Activated CD4-positive, alpha-beta T cell treated with anti-CD3 and anti-CD28 coated beads for 1 hour (primary cell): ENCODE results near the gene TWIST2.

Experiments used
- DNase-seq: peaks from one replicate; pipeline ENCODE4 v3.0.0-alpha.2; 2020

The TWIST2 gene

DNA sequence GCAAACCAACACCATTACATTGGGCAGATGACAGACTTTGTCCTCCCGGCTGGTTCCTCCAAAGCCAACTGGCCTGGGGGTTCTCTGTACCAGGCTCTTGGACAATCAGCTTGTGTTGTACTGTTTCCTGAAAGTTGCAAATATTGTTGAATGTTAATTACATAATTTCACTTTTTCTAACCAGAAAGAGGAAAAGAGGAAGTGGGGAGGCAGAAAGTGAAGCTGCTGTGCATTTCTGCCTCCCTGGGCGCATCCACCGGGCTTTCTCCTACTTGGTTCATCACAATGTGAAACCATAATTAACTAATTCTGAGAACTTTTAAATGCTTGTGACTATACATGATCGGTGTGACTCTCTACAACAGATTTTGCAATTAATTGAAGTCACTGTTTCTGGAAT, 10.1 kb downstream of the TWIST2 start:
- DNase-seq: no peak

- no peak for DNase-seq
Measured at GRCh38 chr2:238859636-238860347, 11.9 kb downstream of the TWIST2 start.

DNA sequence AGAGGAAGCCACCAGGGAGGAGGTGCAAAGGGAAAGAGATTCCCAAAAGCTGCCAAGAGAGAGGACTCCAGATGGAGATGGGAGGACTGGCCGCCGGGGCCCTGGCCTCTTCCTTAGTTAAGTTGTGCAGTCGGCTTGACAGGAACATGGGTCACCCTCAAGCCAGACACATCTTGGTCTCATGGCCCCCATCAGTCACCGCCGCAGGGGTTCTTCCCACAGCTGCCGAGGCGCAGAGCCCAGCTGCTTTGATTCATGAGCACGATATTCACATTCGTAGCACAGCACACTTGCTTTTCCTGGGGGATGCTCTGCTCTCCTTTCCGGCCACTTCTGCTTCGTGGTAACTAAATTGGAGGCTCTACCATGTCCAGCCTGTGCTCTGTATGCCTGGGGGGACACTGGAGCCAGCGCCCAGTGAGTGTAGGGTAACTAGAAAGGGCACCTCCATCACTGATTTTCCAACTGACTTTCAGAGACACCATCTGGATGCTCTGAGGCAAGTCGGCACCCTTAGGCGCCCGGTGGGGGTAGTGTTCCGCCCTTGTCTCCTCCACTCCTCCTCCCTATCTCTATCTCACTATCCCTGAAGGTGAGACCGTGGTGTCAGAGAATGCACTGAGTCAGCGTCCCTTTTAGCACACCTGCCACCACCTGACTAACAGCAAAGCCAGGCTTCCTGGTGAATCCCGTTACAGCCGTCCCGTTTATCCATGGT, 13.3 kb downstream of the TWIST2 start:
- DNase-seq: no peak

DNA sequence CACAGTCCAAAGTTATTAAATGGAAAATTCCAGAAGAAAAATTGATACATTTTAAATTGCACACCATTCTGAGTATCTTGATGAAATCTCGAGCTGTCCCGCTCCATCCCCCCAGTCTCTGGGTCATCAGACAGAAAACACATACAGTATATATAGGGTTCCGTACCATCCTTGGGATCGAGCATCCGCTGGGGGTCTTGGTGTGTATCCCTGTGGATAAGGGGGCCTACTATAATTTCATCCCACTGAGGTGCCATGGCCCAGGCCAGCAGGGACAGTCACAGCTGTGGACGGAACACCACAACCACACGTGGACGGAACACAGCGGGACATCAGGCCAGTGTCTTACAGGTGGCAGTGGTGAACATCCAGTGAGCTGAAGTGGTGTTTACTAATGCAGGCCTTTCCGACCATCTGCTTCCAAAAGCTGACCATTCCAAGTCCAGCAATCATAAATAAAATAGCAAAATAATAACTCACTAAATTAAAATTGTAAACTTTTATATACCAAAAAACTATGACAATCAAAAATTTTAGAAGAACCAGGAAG, 14.0 kb downstream of the TWIST2 start:
- no peak for DNase-seq

DNA sequence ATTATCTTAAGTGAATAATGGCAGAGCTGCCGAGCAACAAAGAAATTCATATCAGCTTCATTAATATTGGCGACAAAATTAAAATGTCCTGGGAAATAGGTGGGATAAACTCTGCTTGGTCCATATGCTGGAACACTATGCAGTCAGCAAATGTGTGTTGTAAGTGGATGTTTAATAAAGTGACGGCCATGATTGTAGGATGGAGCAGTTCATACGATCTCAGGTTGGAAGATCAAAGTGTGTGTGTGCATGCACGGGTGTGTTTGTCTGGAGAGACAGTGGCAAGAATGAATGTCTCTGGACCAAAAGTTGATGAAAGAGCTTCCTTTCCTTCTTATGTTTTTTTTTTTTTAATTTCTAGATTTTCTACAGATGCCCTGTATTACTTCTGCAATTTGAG, 14.8 kb downstream of the TWIST2 start:
- no peak for DNase-seq

GRCh38 chr2:238863231-238863630, 15.3 kb downstream of the TWIST2 start:
- no peak for DNase-seq

- DNase-seq: no peak
Measured at GRCh38 chr2:238863749-238864206, 15.9 kb downstream of the TWIST2 start.

- no peak for DNase-seq
Measured at GRCh38 chr2:238864207-238865014, 16.5 kb downstream of the TWIST2 start.

GRCh38 chr2:238865015-238865719, 17.3 kb downstream of the TWIST2 start:
- no peak for DNase-seq

DNA sequence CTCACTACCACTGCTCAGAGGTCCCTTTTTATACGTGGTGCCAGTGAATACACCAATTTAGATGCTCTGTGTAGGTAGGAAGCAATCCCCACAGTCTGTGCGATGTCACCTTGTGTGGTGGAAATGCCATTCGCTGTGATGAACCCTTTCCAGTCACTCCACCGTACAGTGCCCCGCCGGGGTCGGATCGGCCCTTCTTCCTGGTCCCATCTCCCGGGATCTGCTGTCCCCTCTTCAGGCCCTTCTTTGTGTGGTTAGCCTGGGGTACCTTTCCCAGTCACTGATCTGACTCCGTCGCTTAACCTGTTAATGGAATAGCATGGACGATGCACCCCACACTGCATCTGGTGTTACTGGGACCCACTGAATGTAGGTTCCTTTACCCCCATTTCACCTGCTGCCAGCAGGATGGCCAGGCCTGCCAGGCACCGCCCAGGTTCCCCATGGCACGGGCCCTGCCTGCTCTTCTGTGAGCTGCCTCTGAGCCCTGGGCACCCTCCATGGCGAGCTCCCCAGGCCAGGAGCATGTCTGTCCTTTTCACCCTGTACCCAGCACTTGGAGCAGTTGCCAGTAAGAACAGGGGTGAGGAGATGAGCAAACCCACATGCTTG, 18.0 kb downstream of the TWIST2 start:
- no peak for DNase-seq

DNA sequence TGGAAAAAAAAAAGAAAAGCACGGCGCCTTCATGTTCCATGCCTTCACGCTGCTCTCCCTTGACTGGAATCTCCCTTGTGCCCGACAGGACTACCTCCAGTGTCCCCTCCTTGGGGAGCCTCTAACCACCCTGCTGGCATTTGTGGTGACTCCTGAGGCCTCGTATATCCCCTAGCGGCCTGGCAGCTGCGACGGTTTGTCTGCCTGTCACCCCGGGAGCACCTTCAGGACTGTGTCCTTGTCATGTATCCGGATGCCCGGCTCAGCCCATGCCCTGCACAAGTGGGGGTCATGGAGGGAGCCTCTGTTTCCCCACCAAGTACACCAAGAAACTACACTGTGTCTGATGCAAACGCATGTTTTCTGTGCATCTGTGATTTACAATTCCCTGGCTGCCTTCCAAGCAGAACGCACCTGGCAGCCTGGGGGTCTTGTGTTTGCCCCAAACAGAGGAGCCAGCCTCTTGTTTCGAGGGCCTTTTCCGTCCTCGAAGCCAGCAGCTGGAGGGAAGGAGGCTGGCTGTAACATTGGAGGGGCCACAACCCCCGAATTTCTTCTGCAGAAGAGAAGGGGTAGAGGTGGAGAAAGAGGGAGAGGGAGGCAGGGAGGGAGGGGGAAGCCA, 18.9 kb downstream of the TWIST2 start:
- no peak for DNase-seq

- no peak for DNase-seq
Measured at GRCh38 chr2:238868067-238868524, 20.2 kb downstream of the TWIST2 start.

GRCh38 chr2:238868616-238869292, 20.9 kb downstream of the TWIST2 start:
- DNase-seq: no peak

- DNase-seq: no peak
Measured at GRCh38 chr2:238869293-238870124, 21.6 kb downstream of the TWIST2 start.

DNA sequence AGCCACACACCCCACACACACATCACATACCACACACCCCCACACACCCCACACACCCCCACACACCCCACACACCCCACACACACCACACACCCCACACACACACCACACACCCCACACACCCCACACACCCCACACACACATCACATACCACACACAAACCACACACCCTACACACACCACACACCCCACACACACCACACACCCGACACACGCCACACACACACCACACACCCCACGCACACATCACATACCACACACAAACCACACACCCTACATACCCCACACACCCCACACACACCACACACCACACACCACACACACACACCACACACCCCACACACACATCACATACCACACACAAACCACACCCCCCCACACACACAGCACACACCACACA, 22.4 kb downstream of the TWIST2 start:
- no peak for DNase-seq

DNA sequence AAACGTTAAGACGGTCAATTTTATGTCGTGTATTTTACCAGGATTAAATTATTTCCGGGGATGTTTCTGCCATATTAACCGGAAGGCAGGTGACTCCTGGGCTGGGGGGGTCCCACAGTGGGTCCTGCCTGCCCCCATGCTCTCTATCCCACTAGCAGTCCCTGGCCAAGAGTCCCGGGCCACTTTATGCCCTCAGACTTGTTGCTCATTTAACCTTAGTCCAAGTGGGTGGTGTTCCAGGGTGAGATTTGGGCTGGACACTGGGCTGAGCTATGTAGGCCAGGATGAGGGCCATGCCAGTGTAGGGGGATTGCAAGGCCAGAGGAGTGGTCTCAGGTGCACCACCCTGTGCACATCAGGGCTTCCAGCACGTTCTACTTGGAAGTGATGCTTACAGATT, 24.1 kb downstream of the TWIST2 start:
- DNase-seq: no peak

GRCh38 chr2:238872628-238873380, 24.9 kb downstream of the TWIST2 start:
- no peak for DNase-seq

DNA sequence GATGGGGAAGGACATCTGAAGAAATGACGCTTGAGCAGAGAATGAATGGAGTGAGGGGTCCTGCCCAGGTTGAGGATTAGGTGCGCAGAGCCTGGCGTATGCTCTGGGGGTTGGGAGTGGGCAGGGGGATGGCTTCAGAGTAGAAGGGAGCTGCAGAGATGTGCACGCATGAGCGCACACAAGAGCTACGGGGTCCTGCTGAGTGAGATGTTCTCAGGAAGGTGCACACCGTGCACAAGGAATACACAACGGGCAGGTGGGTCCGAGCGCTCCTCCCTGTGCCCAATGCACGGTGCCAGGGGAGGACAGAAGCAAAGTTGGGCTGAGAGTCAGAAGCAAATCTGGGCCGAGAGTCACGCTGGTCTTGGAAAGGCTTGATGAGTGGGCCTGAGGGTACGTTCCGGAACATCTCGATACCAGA, 25.5 kb downstream of the TWIST2 start:
- DNase-seq: no peak

DNA sequence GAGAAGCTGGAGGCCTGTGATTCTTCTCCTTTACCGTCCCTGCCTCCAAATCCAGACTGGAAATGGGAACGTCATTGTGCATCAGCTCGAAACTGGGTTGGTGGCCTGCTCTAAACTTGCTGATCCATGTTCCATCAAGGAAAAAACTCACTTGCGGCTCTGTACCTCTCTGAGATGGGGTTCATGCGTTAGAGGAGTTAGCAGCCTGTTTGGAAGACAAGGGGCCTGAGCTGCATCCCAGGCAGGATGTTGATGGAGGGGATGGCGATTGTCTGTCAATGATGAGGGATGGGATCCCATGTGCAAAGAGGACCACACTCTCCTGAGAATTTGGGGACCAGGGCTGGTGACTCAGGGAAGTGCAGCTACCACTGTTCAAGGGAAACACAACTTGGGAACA, 26.0 kb downstream of the TWIST2 start:
- no peak for DNase-seq
